ENCODE measurements around the gene ABCD1. TPM values are rescaled to one million over a fixed set of nuclear protein-coding genes. Genes with fewer than 3 reads are reported as not detected.
"Not testable (repeated sequence)": the region's sequence is repeated elsewhere in the genome, so short reads cannot be mapped to it uniquely, and the experiment has no call there.

Gene ABCD1
- total and polyA plus RNA-seq, 12 donors, result 9.3 to 24.2 (median 14.4) TPM

DNA sequence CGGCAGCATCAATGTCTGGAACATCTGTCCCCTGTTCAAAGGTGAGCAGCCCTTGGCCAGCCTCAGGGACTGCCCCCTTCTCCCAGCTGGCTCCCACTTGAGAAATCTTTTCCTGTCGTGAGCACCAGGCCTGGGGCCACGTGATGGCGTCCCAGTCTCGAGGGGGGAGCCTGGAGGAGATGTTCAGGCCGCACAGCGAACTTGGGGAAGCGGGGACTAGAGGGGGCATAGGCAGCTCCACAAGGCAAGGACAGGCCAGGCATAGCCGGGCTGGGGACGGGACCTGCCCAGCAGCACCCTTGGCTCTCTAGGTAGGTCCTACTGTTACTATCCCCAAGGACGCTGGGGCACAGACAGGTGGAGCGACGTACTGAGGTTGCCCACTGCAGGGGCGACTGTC is 34.2 kb upstream of the ABCD1 start:
- TF ChIP-seq, protein P1, sequence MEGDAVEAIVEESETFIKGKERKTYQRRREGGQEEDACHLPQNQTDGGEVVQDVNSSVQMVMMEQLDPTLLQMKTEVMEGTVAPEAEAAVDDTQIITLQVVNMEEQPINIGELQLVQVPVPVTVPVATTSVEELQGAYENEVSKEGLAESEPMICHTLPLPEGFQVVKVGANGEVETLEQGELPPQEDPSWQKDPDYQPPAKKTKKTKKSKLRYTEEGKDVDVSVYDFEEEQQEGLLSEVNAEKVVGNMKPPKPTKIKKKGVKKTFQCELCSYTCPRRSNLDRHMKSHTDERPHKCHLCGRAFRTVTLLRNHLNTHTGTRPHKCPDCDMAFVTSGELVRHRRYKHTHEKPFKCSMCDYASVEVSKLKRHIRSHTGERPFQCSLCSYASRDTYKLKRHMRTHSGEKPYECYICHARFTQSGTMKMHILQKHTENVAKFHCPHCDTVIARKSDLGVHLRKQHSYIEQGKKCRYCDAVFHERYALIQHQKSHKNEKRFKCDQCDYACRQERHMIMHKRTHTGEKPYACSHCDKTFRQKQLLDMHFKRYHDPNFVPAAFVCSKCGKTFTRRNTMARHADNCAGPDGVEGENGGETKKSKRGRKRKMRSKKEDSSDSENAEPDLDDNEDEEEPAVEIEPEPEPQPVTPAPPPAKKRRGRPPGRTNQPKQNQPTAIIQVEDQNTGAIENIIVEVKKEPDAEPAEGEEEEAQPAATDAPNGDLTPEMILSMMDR (IDR thresholded peaks at IDR 0.05), result no peak
- DNase-seq, result no peak
- 52 to 59% methylated on average over 13 to 14 of the region's 14 CpGs for WGBS, 2 donors
- intact Hi-C loops (cut with DNase I), result no loop called here
- H3K27me3 ChIP-seq, result peaks cover 0 to 36% (median 0%) of the 10 kb centered on the region in 7 donors
- no peaks in the 10 kb centered on the region for H3K9me3 ChIP-seq
- peak overlapping the region in 5 of 10 donors; percentile 50 to 78 (median 77) for H3K27ac ChIP-seq
- H3K4me1 ChIP-seq, result peaks cover 0 to 28% (median 0%) of the 10 kb centered on the region in 9 donors
- H3K36me3 ChIP-seq, result peaks cover 0 to 4% (median 0%) of the 10 kb centered on the region in 9 donors
- peak overlapping the region in 5 of 10 donors; percentile 26 to 50 (median 47) for H3K4me3 ChIP-seq
- ATAC-seq, result no peak

DNA sequence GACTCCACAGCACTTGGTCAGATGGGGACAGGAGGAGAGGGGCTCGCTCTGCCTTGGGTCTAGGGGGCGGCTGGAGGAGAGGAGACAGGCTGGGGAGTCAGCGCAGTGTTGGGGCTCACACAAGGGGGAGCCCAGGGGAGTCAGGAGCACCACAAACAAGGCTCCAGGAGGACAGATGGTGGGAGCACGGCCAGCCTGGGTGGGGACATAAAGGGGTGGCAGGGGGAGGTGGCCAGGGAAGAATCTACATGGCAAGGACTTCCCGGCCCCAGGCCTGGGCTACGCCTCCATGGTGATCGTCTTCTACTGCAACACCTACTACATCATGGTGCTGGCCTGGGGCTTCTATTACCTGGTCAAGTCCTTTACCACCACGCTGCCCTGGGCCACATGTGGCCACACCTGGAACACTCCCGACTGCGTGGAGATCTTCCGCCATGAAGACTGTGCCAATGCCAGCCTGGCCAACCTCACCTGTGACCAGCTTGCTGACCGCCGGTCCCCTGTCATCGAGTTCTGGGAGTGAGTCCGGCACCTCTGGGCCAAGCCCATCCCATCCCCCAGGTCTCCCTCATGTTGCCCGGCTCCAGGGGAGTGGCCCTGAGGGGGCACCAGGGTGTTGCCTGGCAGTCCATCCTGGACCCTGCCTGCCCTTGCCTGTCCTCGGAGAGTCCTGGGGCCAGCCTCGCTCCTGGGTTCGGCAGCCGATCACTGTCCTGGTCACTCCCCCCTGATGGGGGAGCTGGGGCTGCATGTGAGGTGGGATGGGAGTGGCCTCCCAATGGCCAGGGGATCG is 33.4 kb upstream of the ABCD1 start:
- DNase-seq; intact Hi-C loops (cut with DNase I); H3K9me3 ChIP-seq; H3K4me3 ChIP-seq; H3K27ac ChIP-seq; ATAC-seq; H3K36me3 ChIP-seq: not testable (repeated sequence)
- peaks cover 0 to 28% (median 0%) of the 10 kb centered on the region in 9 donors for H3K4me1 ChIP-seq
- H3K27me3 ChIP-seq, result peaks cover 0 to 28% (median 0%) of the 10 kb centered on the region in 7 donors
- 72 to 73% methylated on average over 17 to 20 of the region's 21 CpGs for WGBS, 2 donors

DNA sequence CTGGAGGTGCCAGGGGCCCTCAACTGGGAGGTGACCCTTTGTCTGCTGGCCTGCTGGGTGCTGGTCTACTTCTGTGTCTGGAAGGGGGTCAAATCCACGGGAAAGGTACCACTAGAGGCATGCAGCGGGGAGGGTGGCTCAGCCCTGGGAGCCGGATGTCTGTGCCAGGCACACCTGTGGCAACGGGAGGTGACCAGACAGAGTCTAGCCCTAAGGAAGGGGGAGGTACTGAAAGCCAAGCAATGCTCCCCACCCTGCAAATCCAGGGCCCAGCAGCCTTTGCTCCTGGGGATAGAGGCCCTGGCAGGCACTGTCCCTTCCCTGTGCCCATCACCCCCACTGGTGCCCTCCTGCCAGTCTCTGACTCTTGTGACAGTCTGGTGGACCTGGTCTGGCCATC is 32.7 kb upstream of the ABCD1 start:
- Histone ChIP-seq H3K36me3 (peaks cover 0 to 6% (median 0%) of the 10 kb centered on the region in 9 donors), H3K9me3 (no peaks in the 10 kb centered on the region), H3K27me3 (peaks cover 0 to 21% (median 0%) of the 10 kb centered on the region in 7 donors), H3K4me1 (peaks cover 0 to 26% (median 0%) of the 10 kb centered on the region in 9 donors), H3K4me3 (no peak overlapping the region), H3K27ac (no peak overlapping the region)
- WGBS, 2 donors, result 61 to 66% methylated on average over 4 of the region's 4 CpGs
- DNase-seq, result no peak
- intact Hi-C loops (cut with DNase I), result no loop called here
- TF ChIP-seq, protein P1 (IDR thresholded peaks at IDR 0.05), result no peak
- no peak for ATAC-seq

DNA sequence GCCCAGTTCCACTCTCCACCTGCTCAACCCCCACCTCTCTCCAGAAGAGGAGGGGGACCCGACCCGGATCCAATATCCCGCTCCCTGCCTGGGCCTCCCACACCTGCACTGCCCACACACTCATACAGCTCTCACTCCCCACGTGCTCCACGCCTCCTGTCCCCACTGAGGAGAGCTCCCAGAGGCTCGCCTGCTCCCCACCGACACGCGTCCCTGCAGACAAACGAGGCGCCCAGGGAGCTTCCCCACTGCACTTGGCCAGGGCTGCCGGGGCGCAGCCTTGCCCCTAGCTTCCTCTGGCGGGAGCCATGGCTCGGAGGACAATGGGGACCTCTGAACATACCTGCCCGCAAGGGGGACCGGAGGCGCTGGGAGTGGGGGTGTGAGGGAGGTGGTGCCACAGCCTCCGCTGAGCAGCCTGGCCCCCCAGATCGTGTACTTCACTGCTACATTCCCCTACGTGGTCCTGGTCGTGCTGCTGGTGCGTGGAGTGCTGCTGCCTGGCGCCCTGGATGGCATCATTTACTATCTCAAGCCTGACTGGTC is 32.0 kb upstream of the ABCD1 start:
- no peaks in the 10 kb centered on the region for H3K9me3 ChIP-seq
- peaks cover 0 to 15% (median 0%) of the 10 kb centered on the region in 7 donors for H3K27me3 ChIP-seq
- DNase-seq (no peak), ATAC-seq (no peak)
- intact Hi-C loops (cut with DNase I), result no loop called here
- no peak overlapping the region for H3K4me3 ChIP-seq
- peaks cover 0 to 23% (median 0%) of the 10 kb centered on the region in 9 donors for H3K4me1 ChIP-seq
- 52 to 65% methylated on average over 10 to 24 of the region's 24 CpGs for WGBS, 2 donors
- peaks cover 0 to 10% (median 0%) of the 10 kb centered on the region in 9 donors for H3K36me3 ChIP-seq
- TF ChIP-seq, protein P1 (IDR thresholded peaks at IDR 0.05), result no peak
- no peak overlapping the region for H3K27ac ChIP-seq

Data from heart right ventricle (tissue), 16 donors.